Activated CD4-positive, CD25-positive, alpha-beta regulatory T cell treated with anti-CD3 and anti-CD28 coated beads, Interleukin-2, amount 50 U/mL, for 72 hours (primary cell): ENCODE results near the gene IFITM1.

ENCODE experiments used
- DNase-seq: peaks from one replicate; pipeline ENCODE4 v3.0.0; 2021

IFITM1 gene

DNA sequence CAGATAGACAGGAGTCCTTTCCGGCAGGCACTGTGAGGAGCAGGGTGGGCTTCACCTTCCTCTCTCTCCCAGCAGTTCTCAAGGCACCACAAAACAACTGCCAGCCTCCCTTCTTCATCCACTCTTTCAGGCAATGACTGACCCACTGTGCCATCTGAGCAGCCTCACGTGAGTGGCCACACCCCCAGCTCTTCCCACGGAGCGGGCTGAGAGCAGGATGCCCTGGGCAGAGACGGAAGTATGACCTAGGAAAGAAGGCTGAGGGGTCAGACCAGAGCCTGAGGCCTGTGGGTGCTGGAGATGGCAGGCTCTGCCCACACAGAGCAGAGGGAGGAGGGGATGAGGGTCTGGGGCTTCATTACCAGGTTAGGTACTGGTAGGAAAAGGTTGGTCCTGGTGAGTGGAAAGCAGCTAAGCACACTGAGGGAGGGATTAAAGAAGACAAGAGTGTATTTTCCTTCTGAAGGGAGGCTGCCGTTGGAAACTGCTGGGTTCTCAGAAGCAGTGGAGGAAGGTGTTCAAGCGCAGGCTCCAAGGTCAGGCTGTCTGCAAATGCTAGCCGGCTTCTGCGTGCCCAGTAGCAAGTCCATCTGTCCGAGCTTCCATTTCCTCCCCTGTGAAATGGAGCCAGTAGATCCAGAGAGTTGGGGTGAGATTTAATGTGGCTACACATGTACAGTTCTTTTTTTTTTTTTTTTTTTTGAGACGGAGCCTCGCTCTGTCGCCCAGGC is 31.0 kb upstream of the IFITM1 start:
- no peak for DNase-seq

DNA sequence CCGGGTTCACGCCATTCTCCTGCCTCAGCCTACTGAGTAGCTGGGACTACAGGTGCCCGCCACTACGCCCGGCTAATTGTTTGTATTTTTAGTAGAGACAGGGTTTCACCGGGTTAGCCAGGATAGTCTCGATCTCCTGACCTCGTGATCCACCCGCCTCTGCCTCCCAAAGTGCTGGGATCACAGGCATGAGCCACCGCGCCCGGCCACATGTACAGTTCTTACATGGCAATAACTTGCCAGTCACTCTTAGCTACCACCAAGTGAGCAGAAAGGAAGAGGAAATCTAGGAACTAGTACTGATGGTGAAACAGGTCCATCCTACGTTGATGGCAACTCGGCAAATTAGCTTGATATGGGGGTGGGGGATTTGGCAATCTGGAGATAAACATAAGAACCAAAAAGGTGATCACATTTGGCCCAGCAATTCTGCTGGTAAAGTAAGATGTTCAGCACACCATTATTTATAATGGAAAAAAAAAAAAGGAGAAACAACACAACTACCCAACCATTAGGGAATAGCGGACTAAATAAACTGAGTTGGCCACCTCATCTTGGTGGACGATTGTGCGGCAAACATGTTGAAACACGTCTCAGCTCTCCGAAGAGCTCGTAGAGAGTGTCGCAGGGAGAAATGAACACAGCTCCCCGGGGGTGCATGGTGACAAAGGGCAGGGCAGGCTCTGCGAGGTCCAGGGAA is 30.3 kb upstream of the IFITM1 start:
- peak; percentile 21 for DNase-seq

DNA sequence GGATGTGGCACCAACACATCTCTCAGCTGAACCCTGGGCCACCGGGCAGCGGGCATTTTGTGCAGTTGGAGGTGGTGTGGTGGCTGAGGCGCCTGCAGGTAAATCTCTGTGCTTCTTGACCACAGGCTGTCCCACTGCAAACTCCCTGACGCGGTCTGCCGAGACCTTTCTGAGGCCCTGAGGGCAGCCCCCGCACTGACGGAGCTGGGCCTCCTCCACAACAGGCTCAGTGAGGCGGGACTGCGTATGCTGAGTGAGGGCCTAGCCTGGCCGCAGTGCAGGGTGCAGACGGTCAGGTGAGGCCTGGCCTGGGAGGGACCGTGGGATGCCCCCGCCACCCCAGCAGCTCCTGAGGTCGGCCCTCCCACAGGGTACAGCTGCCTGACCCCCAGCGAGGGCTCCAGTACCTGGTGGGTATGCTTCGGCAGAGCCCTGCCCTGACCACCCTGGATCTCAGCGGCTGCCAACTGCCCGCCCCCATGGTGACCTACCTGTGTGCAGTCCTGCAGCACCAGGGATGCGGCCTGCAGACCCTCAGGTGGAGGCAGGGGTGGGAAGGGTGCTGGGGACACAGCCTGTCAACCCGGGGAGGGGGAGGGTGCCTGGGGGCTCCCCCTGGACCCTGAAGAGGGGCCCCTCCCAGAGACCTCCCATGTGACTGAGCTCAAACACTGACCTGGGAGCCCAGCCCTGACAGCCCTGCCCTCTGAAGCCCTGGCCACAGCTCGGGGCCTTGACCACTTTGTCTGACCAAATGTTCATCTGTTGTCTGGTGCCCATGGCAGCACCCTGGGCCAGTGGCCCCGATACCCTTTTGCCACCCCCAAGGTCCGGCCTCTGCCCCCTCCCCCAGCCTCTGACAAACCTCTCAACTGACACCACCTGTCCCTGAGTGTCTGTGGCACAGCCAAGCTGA is 29.5 kb upstream of the IFITM1 start:
- DNase-seq = peak; percentile 28

DNA sequence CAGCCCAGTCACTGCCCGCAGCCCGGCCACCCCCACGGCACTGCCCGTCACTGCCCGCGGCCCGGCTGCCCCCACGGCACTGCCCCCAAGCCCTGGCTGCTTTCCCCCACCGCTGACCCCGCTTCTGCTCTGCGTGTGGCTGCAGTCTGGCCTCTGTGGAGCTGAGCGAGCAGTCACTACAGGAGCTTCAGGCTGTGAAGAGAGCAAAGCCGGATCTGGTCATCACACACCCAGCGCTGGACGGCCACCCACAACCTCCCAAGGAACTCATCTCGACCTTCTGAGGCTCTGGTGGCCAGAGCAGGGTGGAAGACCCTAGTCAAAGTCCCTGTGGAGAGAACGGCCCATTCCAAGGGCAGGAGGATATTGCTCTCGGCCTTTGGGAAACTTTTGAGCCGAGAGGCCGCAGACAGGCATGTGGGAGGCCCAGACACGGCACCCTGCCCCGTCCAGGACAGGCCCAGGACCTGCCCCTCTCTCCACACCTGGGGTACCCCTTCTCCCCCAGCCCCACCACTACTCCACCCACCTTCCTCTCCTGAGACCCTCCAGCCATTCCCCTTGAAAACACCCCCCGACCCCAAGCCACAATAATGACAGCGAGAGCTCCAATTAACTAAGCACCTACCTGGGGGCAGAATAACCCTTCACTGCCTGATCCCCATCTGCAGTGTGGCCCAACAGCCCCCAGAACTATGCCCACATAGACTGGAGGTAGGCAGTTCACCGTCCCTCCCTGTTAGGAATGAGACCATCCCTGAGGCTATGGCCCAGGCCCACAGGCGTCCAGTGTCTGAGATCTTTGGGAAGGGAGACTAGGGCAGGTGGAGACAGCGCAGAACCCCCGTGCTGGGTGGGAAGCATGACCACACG is 28.6 kb upstream of the IFITM1 start:
- peak; percentile 26 for DNase-seq

DNA sequence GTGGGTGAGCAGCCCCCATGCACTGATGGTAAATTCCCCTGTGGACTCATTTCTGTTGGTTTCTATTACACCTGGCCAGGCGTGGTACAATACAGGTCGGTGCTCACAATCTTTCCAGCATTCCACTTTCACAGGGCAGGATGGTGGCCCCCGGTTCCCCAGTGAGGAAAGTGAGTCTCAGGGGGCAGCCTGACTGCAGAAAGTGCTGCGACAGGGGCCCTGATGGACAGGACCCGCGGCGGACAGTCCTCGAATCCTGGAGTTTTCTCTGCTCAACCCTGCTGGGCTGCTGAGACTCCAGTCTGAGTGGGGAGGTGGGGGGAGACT is 28.0 kb upstream of the IFITM1 start:
- DNase-seq = peak; percentile 23

DNA sequence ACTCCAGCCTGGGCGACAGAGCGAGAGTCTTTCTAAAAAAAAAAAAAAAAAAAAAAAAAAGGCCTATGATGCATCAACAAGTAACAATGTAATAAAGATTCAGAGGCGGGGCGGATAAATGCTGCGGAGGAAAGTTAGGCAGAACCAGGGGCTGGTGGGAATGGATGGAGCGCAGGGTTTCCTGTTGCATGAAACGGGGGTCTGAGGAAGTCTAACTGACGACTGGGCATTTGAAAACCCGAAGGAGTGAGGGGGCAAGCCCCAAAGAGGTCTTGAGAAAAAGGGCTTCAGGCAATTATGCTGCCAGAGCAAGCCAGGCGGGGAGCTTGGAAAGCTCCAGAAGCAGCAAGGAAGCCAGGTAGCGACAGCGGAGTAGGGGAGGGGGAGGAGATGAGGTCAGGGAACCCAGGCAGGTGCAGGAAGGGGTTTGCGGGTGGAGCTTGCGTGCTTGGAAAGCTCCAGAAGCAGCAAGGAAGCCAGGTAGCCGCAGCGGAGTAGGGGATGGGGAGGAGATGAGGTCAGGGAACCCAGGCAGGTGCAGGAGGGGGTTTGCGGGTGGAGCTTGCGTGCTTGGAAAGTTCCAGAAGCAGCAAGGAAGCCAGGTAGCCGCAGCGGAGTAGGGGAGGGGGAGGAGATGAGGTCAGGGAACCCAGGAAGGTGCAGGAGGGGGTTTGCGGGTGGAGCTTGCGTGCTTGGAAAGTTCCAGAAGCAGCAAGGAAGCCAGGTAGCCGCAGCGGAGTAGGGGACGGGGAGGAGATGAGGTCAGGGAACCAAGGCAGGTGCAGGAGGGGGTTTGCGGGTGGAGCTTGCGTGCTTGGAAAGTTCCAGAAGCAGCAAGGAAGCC is 26.6 kb upstream of the IFITM1 start:
- peak; percentile 42 for DNase-seq

DNA sequence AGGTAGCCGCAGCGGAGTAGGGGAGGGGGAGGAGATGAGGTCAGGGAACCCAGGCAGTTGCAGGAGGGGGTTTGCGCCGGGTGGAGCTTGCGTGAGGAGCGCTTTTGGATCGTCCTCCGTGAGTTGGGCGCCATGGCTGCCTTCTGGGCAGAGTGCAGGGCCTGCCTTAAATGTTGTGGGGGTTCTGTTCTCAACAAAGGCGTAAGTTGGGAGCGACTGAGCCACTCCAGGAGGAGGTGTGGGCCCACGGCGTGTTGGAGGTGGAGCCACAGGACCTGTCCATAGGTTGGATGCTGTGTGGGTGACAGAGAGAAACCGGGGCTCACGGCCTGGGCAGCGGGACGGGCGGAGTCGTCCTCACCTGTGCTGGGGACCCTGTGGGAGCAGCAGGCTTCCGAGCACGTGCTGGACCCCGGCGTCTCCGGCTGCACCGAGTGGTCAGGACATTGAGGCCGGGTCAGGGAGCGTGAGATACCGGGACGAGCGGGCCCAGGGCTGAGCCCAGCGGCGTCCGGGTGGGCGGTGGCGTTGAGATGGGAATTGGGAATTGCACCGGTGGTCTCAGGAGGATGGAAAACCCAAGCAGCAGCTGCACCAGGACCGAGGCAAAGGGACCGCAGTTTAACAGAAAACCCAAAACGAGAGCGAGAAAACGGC is 25.9 kb upstream of the IFITM1 start:
- peak; percentile 49 for DNase-seq

DNA sequence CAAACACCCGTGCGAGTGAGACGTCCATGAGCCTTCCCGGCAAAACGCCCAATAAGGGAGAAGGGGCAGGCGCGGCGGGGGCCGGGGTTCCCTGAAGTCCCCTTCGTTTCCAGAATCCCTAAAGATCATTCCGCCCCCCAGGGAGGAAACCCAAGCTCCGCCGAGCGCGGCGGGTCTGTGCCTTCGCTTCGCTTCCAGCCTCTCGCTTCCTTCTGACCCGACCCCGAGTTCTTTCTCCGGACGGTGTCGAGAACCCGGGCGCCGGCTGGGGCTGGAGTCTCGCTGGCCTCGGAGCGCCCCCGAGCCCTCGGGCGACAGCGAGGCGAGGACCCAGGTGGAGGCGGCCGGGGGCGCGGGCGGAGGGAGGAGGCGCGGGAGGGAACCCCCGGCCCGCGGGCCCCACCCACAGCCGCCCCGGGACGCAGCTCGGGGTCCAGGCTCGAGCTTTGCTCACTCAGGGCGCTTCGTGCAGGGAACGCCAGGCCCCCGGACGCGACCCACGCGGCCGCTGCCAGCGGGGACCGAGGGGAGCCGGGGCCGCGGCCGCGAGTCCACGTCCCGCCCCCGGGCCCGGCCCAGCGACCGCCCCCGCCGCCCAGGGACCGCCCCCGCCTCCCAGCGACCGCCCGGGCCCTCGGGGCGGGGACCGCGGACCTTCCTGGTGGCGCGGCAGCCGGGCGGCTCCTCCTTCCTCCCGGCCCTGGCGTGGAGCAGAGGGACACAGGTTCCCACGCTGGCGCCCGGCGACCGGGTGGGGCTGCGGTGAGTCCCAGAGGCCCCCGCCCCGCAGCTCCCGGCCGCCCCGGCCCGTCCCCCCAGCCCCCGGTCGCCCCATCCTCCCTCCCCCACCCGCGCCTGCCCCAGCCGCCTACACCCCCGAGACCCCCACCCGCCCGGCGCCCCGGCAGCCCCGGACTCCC is 25.1 kb upstream of the IFITM1 start, which contains the start of gene PGGHG:
TSS of gene PGGHG (plus strand) at position 649 of the 920 bp plus-strand sequence. CDS start 691 bp downstream, outside the sequence.
- peak; percentile 71 for DNase-seq

DNA sequence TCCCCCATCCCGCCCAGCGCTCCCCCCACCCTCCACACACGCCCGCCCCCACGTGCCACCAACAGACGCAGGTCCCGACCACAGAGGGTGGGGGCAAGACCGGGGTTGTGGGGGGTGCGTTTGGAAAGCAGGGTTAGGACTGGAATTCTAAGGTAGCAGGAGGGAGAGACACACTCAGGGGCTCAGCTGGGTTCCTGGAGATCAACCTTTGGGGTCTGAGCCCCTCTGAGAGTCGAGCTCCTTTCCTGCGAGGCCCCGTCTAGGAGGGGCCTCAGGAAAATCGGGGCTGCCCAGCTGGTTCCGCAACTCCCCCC is 24.5 kb upstream of the IFITM1 start:
- peak; percentile 30 for DNase-seq

DNA sequence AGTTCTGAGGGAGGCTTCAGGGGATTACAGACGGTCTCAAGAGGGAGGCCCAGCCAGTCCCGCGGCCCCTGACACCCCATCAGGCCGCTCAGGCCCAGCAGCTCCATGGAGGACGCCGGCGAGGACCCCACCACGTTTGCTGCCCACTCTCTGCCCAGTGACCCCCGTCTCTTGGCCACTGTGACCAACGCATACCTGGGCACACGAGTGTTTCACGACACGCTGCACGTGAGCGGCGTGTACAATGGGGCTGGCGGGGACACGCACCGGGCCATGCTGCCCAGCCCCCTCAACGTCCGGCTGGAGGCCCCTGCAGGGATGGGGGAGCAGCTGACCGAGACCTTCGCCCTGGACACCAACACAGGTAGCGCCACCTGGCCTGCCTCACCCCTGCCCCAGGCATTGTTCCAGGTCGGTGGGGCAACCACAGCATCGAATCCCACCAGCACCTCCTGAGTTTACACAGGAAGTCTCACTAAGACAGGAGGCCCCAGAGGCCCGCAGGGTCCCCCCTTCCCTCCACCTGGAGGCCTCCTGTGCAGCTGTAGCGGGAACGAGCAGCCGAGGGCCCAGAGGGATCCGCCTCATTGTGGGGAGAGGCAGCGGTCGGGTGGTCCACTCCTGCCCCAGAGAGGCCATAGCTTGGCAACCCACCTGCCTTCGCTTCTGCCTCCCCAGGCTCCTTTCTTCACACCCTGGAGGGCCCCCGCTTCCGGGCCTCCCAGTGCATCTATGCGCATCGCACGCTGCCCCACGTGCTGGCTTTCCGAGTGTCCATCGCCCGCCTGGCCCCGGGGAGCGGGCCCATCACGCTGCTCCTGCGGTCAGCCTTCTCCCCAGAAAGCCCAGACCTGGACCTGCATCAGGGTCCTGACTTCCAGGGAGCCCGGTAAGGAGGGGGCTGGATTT is 23.9 kb upstream of the IFITM1 start:
- peak; percentile 30 for DNase-seq

DNA sequence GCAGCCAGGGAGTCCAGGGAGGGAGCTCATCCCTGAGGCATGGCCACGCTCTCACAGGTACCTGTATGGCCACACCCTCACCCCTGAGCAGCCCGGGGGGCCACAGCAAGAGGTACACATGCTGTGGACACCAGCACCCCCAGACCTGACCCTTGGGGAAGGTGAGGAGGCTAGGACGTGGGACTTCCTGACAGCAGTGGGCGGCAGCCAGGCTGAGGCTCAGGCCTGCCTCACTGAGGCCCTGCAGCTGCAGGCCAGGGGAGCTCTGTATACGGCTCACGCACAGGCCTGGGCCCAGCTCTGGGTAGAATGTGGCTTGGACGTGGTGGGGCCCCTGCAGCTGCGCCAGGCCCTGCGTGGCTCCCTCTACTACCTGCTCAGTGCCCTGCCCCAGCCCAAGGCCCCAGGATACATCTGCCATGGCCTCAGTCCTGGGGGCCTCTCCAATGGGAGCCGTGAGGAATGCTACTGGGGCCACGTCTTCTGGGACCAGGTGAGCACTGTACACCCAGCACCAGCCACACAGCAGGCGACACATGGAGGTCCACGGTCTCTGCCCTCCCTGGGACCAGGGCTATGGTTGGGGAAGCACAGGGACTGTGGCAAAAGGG is 23.1 kb upstream of the IFITM1 start:
- no peak for DNase-seq

DNA sequence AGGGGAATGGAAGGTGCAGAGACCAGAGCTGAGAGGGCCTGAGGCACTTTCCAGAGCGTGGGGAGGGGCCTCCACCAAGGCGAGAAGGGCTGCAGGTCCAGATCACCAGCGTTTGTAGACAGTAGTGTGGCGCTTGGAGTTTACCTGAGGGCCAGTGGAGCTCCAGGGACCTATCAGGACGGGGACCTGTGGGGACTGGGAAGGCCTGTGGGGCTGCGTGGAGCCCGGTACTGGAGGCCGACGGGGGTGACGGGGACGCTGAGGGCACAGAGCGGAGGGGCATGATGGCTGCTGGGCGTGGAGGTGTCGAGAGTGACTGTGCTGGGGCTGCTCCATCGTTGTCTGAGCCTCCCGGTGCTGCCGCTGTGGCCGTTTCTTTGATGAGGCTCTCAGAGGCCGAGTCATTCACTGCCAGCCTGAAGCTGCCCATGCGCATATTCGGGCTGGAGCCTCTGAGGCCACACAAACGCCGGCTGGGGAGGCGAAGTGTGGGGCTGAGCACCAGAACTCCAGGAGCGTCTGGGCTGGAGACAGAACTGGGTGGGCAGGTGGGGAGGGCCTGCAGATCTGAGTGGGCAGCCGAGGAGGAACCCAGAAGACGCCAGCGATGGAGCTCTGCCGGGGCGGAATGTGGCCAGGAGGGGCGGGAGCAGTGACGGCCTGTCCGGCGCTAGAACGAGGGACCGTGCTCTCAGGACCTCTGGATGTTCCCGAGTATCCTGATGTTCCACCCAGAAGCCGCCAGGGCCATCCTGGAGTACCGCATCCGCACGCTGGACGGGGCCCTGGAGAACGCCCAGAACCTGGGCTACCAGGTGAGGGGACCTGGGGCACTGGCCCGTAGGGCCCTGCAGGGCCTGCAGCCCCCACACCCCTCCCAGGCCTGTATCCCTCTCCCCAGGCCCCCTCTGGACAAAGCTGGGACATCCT is 22.3 kb upstream of the IFITM1 start:
- DNase-seq = no peak

DNA sequence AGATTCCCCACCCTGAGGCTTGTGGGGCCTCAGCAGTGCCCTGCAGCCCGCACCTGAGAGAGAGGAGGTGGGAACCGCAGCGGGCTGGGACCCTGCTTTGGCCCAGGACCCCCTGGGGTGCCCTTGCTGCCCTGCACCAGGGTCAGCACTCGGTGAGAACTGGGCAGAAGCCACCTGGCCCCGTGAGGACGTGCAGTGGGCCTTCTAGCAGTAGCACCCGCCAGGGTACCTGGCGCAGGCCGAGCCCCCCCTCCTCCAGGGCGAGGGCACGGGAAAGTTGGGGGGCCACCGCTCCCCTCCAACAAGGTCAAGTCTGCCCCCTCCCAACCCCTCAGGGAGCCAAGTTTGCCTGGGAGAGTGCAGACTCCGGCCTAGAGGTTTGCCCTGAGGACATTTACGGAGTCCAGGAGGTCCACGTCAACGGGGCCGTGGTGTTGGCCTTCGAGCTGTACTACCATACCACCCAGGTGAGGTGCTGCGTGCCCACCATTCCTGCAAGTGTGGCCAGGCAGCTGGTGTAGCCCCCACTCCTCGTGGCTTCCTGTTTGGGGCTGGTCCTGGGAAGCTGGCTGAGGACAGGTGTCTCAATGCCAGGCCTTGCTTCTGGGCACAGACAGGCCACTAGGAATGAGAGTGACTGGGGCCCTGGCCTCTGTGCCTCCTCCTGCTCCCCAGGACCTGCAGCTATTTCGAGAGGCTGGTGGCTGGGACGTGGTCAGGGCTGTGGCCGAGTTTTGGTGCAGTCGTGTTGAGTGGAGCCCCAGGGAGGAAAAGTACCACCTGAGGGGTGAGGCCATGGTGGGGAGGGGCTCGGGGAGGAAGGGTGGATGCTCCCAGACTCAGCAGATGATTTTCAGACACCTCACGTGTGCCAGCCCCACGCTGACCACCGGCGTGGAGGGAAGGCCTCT is 21.4 kb upstream of the IFITM1 start:
- no peak for DNase-seq

DNA sequence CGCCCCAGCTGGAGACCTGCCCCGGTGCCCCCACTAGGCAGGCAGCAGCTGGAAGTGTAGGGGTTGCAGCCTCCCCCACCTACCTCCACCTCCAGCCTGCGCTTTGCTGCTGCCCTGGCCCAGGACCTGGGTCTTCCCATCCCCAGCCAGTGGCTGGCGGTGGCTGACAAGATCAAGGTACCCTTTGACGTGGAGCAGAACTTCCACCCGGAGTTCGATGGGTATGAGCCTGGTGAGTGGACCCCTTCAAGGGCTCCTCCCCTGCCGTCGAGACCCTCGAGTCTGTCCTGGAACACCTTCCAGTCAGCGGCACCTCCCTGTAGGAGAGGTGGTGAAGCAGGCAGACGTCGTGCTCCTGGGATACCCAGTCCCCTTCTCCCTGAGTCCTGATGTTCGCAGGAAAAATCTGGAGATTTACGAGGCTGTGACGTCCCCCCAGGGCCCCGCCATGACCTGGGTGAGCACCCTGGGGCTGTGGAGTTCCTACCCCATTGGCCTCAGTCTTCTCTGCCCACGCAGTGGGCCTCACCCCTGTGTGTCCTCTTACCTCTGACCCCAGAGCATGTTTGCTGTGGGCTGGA is 20.5 kb upstream of the IFITM1 start:
- DNase-seq = no peak

DNA sequence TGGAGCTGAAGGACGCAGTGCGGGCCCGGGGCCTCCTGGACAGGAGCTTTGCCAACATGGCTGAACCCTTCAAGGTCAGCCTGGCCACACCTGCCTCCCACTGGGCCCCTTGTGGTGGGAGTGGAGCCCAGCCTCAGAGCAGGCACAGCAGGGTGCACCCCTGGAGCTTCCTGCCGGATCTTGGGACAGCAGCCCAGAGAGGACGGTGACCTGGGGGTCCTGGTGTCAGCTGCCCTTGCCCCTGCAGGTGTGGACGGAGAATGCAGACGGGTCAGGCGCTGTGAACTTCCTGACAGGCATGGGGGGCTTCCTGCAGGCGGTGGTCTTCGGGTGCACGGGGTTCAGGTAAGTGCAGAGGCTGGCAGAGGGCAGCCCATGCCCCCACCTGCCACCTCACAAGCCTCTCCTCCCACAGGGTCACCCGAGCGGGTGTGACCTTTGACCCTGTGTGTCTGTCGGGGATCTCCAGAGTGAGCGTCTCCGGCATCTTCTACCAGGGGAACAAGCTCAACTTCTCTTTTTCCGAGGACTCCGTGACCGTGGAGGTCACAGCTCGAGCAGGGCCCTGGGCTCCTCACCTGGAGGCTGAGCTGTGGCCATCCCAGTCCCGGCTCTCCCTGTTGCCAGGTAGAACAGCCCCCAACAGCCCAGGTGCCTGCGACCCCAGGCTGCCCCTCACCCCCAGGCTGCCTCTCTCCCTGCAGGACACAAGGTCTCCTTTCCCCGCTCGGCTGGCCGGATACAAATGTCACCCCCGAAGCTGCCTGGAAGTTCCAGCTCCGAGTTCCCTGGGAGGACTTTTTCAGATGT is 19.8 kb upstream of the IFITM1 start:
- no peak for DNase-seq
